Skin of body (tissue), 2 donors: ENCODE results near the gene SPESP1. TPM values are rescaled to one million over a fixed set of nuclear protein-coding genes. Genes with fewer than 3 reads are reported as not detected.
"Not testable (repeated sequence)": the region's sequence is repeated elsewhere in the genome, so short reads cannot be mapped to it uniquely, and the experiment has no call there.

Experiments used
- DNase-seq: peaks from one replicate; lab custom pipeline; 2025; lab: John Stamatoyannopoulos, UW
- total RNA-seq: library from RNA; depleted of rRNA; stranded (reverse); fragments of >200 nt; gene quantifications from one replicate; pipeline ENCODE4 v1.2.3, GENCODE V29; 2014

SPESP1 gene
- total RNA-seq, 1 donor from 2014 or later, result 0.99 TPM

DNA sequence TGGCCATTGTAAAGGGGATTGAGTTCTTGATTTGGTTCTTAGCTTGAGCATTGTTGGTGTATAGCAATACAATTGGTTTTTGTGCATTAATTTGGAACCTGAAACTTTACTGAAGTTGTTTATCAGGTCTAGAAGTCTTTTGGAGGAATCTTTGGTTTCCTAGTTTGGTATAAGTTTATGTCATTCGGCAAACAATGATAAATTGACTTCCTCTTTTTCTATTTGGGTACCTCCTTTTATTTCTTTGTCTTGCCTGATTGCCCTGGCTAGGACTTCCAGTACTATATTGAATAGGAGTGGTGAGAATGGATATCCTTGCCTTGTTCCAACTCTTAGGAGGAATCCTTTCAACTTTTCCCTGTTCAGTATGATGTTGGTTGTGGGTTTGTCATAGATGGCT lies 32.1 kb downstream of the SPESP1 start:
- DNase-seq, result no peak

DNA sequence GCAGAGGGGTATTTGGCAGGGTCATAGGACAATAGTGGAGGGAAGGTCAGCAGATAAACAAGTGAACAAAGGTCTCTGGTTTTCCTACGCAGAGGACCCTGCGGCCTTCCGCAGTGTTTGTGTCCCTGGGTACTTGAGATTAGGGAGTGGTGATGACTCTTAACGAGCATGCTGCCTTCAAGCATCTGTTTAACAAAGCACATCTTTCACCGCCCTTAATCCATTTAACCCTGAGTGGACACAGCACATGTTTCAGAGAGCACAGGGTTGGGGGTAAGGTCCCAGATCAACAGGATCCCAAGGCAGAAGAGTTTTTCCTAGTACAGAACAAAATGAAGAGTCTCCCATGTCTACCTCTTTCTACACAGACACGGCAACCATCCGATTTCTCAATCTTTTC lies 33.4 kb downstream of the SPESP1 start:
- not testable (repeated sequence) for DNase-seq

DNA sequence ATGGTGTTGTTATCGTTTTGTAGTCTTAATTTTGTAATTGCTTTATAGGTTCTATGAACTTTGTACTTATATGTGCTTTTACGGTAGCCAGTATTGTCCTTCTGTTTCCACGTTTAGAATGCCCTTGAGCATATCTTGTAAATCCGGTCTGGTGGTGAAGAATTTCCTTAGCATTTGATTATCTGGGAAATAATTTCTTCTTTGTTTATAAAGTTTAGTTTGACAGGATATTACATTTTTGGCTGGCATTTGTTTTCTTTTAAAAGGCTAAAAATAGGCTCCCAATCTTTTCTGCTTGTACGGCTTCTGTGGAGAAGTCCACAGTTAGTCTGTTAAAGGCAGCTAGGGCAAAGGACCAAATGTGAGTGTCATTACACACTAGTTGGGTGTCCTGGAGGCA lies 36.7 kb downstream of the SPESP1 start:
- no peak for DNase-seq

DNA sequence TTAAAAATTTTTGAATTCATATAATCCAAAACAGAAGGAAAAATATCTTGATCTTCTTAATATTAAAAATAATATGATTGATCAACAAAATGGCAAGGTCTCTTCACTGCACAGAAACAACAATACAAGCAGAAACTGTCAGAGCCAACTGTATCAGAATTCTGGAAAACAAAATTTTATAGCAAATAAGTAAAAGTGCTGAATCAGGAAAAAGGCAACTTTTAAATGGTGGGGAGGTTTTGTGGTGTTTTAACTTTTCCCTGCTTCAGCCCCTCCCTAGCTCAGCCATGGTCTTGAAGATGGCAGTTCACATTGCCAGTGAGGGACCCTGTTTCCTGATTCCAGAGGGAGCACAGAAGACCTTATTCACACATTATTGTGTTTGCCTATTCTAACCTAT lies 37.6 kb downstream of the SPESP1 start:
- DNase-seq, result no peak

DNA sequence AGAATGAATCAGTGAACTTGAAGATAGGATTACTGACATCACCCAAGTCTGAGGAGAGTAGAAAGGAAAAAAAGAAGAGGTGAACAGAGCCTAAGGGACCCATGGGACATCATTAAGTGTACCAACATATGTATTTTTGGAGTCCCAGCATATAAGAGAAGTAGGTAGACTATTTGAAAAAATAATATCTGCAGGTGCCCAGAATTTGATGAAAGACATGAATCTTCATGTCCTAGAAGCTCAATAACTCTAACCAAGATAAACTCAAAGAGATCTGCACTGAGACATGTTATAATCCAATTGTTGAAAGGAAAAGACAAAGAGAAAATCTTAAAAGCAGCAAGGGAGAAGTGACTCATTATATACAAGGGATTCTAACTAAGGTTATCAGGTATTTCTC lies 39.0 kb downstream of the SPESP1 start:
- DNase-seq, result no peak

DNA sequence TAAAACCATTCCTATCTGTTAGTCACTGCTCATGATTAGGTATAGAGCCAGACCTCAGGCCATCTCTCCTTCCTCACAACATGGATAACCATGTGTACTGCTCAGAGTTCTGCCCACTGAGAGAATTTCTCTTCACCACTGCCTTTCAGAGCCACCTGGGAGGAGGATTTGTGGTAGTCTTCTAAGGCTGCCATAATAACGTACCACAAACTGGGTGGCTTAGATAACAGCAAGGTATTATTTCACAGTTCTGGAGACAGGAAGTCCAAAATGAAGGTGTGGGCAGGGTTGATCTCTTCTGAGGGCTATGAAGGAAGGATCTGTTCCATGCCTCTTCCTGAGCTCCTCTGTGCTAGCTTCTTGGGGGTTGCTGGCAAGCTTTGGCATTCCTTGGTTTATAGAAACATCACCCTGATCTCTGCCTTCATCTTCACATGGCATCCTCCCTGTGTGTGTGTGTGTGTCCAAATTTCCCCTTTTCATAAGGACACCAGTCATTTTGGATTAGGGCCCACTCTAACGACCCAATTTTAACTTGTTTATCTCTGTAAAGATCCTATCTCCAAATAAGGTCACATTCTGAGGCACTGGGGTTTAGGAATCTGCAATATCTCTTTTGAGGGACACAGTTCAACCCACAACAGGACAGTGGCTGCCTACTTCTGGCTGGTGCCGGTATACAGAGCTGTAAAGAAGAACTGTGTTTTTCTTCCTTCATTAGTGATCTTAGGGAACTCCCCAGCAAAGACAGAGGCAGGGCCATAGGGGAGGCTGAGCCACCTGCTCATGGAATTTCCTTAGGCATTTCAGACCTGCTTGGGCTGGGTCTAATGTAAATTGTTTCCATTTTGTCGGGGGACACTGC lies 42.1 kb downstream of the SPESP1 start:
- no peak for DNase-seq

DNA sequence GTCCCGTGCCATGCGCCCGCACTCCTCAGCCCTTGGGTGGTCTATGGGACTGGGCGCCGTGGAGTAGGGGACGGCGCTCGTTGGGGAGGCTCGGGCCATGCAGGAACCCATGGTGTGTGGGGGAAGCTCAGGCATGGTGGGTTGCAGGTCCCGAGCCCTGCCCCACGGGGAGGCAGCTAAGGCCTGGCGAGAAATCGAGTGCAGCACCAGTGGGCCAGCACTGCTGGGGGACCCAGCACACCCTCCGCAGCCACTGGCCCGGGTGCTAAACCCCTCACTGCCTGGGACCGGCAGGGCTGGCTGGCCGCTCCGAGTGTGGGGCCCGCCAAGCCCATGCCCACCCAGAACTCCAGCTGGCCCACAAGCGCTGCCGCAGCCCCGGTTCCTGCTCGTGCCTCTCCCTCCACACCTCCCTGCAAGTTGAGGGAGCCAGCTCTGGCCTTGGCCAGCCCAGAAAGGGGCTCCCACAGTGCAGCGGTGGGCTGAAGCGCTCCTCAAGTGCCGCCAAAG lies 45.4 kb downstream of the SPESP1 start:
- DNase-seq, result not testable (repeated sequence)

DNA sequence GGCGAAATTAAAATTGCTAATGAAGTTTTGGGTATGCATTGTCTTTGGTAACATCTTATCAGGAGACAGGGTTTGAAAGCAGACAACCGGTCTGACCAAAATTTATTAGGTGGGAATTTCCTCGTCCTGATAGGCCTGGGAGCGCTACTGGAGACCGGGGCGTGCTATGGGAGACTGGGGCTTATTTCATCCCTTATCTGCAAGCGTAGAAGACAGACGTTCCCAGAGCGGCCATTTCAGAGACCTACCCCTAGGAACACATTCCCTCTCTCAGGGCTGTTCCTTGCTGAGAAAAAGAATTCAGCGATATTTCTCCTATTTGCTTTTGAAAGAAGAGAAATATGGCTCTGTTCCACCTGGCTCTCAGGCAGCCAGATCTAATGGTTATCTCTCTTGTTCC lies 47.1 kb downstream of the SPESP1 start:
- not testable (repeated sequence) for DNase-seq

DNA sequence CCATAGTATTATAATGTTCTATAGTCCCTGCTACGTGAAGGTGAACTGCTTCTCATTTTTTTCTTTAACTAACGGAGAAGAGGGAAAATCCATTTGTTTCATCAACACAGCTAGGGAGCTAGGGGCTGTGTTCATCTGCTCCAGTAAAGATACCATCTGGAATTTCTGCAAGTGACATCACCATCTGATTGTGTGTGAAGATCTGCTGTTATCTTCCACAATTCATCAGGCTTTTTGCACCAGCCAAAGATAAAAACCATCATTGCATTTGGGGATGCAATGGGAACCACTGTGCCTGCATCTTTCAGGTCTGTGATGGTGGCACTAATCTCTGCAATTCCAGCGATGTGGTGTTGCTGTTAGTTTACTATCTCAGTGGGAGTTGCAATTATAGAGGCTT lies 48.7 kb downstream of the SPESP1 start:
- DNase-seq, result no peak

DNA sequence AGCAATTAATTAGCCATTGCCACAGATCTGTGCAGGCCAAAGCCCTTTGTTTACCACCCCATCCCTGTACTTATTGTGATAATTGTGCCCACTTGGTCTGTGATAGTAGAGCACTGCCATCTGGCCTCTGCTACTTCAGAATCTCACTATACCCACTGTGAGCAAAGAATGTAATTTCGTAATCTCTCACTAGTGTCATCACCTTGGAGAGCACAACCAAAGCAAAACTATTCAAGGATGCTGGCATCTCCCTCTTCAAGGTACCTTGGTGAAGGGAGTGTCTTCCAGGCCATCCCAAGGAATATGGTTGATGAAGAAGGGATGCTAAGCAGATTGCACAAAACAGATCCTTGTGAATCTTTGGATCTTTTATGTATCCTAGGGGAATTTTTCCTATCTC lies 49.5 kb downstream of the SPESP1 start:
- DNase-seq, result no peak

DNA sequence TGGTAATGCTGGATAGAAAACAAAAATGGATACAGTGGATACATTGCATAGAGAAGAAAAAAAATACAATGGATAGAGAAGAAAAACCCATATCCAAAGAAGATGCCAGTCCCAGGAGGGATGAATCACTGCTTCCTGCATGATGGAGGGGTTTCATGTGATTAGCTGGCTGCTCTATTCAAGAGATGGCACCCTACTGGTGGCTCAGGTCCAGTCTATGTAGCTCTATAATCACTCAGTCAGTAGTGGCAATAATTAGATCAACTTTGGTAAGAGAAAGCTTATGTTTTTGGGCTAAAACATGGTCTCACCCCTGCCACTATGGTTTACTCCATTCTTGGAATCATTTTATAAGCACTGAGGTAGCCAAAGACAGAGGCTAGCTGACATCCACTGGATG lies 50.5 kb downstream of the SPESP1 start:
- no peak for DNase-seq

DNA sequence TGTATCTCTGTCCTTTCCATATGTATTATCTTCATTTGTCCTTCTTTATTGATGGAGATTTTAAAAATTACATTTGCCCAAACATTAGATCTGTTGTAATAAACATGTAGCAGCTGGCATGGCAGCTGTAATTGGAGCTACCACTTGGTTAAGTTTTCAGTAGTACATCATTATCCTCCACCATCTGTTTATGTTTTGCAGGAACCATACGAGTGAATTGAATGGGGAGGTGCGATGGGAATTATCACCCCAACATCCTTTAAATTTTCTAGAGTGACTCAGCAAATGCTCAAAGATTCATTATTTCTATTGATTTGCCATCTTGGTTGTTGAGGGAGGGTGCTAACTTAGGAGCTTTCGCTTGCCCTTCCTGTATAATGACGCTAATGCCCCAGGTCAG lies 51.6 kb downstream of the SPESP1 start:
- no peak for DNase-seq

DNA sequence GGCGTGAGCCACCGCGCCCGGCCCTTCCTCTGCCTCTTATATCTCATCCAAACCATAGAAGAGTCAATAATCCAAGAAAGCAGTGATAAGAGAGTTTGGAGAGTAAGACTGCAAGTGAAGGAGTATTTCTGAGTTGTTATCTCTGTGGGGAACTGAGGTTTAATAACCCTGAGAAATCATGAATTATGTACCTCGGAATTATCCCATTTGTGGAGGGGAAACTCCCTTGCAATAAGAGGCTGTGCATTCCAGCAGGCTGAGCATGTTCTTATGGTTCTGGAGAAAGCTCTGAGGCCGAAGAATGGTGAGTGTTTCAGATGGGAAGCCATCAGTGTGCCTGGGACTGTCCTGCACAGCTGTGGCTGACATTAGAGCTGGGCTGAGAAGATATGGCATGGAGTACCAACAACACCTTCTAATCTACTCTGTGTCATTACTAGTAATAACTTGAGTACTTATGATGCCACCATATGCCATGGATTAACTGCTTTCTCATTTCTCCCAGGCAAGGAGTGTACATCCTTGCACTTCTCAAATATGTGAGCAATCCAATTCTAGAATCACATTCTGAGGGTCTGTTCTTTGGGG lies 52.7 kb downstream of the SPESP1 start:
- DNase-seq, result no peak

DNA sequence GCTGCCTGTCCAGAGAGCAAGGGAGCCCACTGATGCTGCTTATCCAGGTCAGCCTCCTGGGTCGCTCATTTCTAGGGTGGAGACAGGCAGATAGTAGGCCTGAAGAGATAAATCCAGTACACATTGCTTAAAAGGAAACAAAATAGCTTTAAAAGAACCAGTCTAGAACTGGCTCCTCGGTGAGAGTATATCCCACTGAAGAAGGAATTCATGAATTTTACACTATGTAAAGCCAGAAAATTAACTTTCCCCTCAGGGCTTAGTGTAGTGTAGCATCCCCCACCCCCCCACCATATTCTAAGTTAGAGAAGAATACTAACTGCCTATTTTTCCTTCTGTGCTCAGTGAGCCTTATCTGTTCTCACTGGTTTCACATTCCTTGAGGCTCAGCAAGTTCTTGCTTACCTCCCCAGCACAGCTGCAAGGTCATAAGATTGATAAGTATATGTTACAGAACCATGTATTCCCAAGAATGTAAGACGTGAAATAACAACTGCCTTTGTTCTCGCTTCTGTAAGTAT lies 53.7 kb downstream of the SPESP1 start:
- DNase-seq, result no peak

DNA sequence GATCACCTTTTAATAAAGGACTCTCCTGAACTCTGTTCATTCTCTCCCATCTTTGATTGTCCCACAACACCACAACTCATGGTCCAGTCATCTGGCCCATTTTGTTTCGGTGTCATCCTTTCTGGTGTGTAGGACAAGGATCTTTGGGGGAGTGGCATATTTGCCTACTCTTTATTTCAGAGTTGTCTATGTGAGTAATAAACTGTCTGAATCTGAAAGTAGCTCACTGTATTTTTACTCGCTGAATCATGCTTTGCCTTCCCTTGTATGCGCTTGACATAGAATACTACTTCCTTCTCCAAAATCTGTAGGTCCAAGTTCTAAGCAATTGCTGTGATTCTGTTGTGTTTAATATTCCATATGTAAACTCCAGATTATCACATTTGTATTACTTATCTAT lies 54.3 kb downstream of the SPESP1 start:
- no peak for DNase-seq

DNA sequence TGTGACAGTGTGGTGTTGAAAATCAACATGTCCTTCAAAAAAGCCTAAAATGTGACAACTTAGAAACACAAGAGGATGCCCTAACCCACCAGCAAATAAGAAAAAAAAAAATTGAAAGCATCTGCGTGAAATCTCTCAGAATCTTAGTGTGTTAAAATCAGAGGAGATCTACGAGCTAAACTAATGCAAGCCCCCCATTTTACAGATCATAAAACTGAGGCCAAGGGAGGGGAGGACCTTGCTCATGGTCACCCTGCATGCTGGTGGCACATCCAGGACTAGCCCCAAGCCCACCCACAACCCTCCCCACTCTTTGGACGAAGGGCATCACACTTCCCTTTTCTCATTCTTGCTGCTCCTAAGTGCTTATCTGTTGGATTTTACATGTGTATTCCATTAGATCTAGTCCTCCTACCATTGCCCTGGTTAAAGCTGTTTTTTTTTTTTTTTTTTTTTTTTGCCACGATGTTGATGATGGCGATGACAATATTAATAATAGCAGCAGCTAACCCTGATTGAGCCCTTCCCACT lies 55.1 kb downstream of the SPESP1 start:
- no peak for DNase-seq

DNA sequence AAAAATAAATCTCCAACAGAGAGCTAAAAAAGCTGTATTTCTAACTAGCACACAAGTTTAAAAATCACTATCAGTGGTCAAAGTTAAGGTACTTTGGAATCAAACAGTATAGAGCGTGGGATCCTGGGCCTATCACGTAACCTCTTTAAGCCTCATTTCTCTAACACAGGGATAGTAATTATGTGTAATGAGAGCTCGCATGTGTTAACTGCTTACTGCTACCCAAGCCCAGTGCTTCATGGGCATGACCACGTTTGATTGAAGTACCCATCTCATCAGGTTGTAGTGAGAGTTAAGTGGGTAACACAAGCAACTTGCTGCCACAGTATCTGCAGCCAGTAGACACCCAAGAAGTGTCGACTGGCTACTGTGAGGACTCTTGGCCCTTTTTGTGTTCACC lies 56.0 kb downstream of the SPESP1 start:
- DNase-seq, result no peak

DNA sequence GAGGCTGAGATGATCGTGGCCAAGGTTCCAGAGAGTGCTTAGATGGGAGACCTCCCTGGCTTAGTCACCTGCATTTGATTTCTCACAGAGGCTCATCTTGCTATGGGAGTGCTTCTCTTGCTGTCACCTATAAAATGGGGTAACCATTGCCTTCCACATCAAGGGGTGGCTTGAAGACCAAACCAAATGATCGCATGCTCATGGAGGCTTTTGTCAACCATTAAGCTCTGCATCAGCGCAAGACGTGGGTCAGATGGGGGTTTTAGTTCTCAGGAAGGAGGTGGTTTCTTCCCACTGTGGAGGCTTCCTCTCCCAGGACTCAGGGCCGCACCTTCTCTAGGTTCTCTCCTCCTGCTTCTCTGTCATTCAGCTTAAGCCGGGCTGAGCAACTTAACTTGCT lies 56.8 kb downstream of the SPESP1 start:
- DNase-seq, result no peak

DNA sequence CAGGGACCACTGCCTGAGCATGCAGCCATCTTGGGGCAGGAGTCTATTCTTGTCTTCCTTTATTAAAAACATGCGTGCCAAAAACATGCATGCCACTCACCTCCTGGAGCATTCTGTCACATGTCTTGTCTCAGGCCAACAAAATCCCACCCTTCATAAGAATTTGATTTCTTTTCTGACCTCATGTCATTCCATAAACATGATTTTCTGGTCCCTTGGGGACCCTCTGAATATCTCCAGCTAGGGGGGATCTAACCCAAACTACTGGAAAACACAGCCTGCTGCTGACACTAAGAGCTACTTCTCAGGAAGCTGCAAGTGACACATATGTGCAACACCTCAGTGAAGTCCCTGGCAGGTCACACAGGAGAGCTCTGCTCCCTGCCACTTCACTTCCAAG lies 57.4 kb downstream of the SPESP1 start:
- no peak for DNase-seq

DNA sequence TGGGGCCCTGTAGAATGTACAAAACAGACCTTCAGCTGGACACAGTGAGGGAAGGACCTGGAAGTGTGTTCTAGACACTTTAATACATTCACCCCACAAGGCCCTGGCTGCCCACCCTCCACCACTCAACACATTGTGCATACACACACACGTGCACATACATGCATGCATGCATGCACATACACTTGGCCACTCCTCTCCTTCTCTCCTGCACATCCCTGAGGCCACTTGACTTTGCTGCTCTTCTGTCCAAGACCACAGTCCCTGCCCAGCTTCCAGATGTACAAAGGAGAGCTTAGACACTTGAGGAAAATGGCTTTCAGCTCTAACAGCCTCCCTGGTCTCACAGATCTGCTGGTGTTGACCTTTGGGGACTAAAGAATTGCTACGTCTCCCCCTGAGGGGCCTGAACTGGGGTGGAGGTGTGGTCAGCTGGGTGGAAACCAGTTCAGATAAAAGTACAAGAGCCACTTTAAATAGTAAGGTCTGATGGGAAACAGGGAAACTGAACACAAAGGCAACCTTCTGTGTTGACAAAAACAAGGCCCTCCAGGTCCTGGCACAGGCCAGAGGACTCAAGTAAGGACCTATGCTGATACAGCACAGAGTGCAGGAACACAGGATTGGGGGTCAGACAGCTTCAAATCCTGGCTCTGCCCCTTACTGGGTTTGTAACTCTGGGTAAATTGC lies 59.4 kb downstream of the SPESP1 start:
- DNase-seq, result no peak

DNA sequence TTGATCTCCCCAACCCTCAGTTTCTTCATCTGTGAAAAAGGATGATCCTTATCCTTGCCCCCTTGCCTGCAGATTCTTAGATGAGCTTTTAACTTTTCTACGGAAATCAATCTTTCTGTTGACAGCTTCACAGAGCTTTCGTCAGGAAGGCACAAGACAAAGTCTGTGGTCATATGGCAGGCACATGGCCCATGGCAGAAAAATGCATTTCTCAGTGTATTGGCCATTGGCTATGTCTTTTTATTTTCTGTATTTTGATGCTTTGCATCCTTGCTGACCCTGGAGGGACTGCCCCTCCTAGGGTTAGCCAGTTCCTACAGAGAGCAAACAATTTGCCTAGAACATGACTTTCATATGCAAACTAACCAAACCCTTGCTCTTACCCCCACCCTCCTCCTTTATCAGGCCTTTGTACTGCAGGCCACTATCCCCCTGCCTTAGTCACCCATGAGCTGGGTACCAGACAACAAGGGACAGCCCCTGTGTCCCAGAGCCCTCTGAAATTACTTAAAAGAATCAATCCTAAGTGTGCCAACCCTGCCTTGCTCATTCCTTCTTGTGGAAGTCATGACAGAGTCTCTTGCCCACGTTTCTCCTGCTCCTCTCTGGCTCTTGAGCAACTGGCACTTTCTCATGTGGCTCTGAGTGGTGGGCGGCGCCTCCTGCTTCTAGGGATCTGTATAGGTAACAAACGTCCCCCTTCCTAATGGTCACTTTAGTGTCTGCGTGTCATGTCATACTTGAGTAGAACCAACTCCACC lies 60.1 kb downstream of the SPESP1 start:
- DNase-seq, result peak; percentile 3
